Pancreas (tissue), 10 donors: ENCODE measurements around the gene TANC1. TPM values are rescaled to one million over a fixed set of nuclear protein-coding genes. Genes with fewer than 3 reads are reported as not detected.

Experiments
- ATAC-seq, 4 donors: fragments of 200-7000 bp; cut with Tn5 transposase; one replicate each; pipeline versions ENCODE4 v1.8.0 to v1.9.1; 2020; ENCODE audit warnings: mild to moderate bottlenecking in 4 of 4, moderate library complexity in 4 of 4
- DNase-seq, 6 donors: peaks; one replicate each; pipeline ENCODE4 v3.0.0-alpha.2; 2020
- FAIRE-seq: peaks from 2 replicates; lab custom pipeline; 2012; peaks lifted over from hg19 to GRCh38; lab: Jason Lieb, UNC
- H3K27ac ChIP-seq, 4 donors: fragments of 200-600 bp; sonication (generic); 1 replicate in 3 of 4; 2 replicates in 1 of 4; pipeline versions ENCODE4 v1.5.0 to v1.8.0; 2020
- H3K27me3 ChIP-seq, 4 donors: fragments of 200-600 bp; one replicate each; pipeline ENCODE4 v1.8.0; 2021
- H3K36me3 ChIP-seq, 3 donors: fragments of 200-600 bp; sonication (generic) in 1 of 3; one replicate each; pipeline versions ENCODE4 v1.5.0 to v1.8.0; 2020 to 2021
- H3K4me1 ChIP-seq, 3 donors: fragments of 200-600 bp; one replicate each; pipeline ENCODE4 v1.8.0; 2021
- H3K4me3 ChIP-seq, 4 donors: fragments of 200-600 bp; sonication (generic) in 2 of 4; one replicate each; pipeline versions ENCODE4 v1.5.0 to v1.8.0; 2020 to 2021
- H3K9me3 ChIP-seq, 4 donors: fragments of 200-600 bp; one replicate each; pipeline ENCODE4 v1.8.0; 2021
- WGBS, 2 donors: extraction: QIAGEN DNeasy Blood & Tissue Kit; methylation state at CpG; one replicate each; pipeline ENCODE4 v1.1.7; 2013; 5-methylcytosine and 5-hydroxymethylcytosine counted together
- intact Hi-C, 3 donors: fragments of 100-400 bp; cut with DNase I; formaldehyde crosslinking; loops; one replicate each; pipeline versions ENCODE4 v1.11.1 to v1.14.2; 2022
- polyA plus RNA-seq, 2 donors: library from polyadenylated mRNA; stranded (reverse); fragments of 200-250 nt; gene quantifications; one replicate each; pipeline ENCODE4 v1.2.3, GENCODE V29; 2013
- total RNA-seq, 6 donors: library from RNA; stranded (reverse); fragmentation: NEBNext Ultra II Directional in 4 of 6; extraction: Animal tissue kit (Norgen Biotek cat#: 25700) in 4 of 6; gene quantifications; one replicate each; pipeline versions ENCODE4 v1.2.1 to v1.2.4, GENCODE V29; 2021 to 2023
- TF ChIP-seq, protein P1 (sequence below), 4 donors: fragments of 200-600 bp; sonication (generic) in 3 of 4; IDR thresholded peaks; one replicate each; pipeline versions ENCODE4 v1.5.0 to v1.8.0; 2021; ENCODE audit warnings: antibody characterized with exemption in 4 of 4
- donor health status: healthy with polysubstance abuse.
- donor health status: DM: no; HTN: no; CAD: no; lungs with moderate emphysema.
- donor health status: DM: no; HTN: no; CAD: no.
- donor health status: control.
- donor health status: control.
- donor health status: Bipolar disorder and iron deficiency.
- donor health status: DM: yes; HTN: yes; CAD: no.
- donor health status: DM: no; HTN: no; CAD: no.
- donor health status: DM: no; HTN: no; CAD: no.
- donor health status: DM: yes; HTN: yes; CAD: no.

Gene TANC1
- total and polyA plus RNA-seq, 8 donors, result 9.0 to 17.6 (median 10.5) TPM

DNA sequence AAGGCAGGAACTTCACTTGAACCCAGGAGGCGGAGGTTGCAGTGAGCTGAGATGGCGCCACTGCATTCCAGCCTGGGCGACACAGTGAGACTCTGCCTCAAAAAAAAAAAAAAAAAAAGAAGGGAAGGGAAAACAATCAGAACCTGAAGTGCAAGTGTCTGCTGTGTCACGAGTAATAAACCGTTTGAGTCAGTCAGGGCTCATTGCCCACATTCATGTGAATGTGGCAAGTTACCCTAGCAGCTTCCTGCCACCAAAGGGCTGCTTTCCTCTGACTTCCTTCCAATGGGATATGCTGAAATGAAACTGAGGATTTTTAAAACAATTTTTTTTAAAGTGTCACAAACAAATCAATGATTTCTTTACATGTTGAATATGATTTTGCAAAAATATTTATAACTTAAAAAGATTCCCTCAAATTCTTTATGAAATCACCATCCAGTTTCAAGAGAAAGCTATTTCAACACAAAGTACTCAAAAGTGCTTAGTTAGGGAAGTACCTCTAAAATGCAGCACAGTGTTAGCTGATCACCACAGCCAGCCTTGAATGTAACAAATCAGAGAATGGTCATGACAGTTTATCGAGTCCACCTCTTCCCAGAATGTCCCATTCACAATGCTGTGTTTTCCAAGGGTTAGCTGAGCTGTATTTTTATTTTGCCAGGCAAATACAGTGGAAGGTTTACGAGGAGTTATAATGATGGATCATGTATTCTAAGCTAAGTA is 281.7 kb downstream of the TANC1 start:
- FAIRE-seq, result peak; percentile 45
- 61 to 63% methylated on average over 7 of the region's 7 CpGs for WGBS, 2 donors
- Histone ChIP-seq H3K27me3 (no peaks in the 10 kb centered on the region), H3K9me3 (no peaks in the 10 kb centered on the region), H3K4me1 (no peaks in the 10 kb centered on the region), H3K36me3 (peaks cover 0 to 4% (median 0%) of the 10 kb centered on the region in 3 donors), H3K4me3 (no peak overlapping the region), H3K27ac (peak overlapping the region in 2 of 4 donors; percentile 53 to 57)
- peak; percentile 43 to 93 (median 90) for ATAC-seq
- TF ChIP-seq, protein P1, sequence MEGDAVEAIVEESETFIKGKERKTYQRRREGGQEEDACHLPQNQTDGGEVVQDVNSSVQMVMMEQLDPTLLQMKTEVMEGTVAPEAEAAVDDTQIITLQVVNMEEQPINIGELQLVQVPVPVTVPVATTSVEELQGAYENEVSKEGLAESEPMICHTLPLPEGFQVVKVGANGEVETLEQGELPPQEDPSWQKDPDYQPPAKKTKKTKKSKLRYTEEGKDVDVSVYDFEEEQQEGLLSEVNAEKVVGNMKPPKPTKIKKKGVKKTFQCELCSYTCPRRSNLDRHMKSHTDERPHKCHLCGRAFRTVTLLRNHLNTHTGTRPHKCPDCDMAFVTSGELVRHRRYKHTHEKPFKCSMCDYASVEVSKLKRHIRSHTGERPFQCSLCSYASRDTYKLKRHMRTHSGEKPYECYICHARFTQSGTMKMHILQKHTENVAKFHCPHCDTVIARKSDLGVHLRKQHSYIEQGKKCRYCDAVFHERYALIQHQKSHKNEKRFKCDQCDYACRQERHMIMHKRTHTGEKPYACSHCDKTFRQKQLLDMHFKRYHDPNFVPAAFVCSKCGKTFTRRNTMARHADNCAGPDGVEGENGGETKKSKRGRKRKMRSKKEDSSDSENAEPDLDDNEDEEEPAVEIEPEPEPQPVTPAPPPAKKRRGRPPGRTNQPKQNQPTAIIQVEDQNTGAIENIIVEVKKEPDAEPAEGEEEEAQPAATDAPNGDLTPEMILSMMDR (IDR thresholded peaks at IDR 0.05), result no peak
- peak in 3 of 6 donors; percentile 22 to 46 (median 30) for DNase-seq
- intact Hi-C loops, result no loop called here

DNA sequence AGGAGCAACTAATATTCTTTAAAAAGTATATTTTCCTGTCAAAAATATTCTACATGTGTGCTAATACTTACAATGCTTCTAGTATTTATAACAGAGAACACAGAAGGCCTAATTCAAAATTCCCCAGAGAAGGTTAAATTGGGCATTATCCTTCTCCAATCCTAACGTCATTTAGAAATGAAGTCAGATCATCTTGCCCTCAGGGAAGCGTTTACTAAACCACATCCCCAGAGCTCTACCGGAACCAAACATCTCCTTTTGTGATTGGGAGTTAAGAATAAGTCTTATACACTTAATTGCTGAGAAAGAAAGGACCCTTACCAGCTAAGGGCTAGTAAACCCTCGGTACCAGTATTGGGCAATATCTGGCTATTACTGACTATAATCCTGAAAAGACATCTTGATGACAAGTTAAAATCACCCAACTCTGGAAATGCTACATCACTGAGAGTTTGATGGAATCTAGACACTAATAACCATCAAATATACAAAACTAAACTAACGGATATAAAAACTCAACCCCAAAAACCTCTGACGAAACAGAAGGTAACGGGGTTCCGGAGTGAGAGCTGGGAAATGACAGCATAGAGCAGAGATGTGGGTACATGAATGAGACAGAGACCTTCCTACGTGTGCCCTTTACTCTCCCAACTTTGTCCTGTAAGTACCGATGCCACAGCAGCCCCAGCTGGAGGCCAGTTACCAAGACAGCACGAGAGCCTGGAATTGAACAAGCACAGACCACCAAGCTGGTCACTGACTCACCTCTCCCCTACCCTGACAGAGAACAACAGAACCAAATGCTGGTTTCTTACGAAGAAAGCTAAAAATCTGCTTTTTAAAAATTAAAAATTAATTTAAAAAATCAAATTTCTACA is 283.1 kb downstream of the TANC1 start:
- 91 to 93% methylated on average over 12 of the region's 12 CpGs for WGBS, 2 donors
- Histone ChIP-seq H3K27me3 (no peaks in the 10 kb centered on the region), H3K9me3 (no peaks in the 10 kb centered on the region), H3K4me3 (no peak overlapping the region), H3K4me1 (no peaks in the 10 kb centered on the region), H3K36me3 (peaks cover 0 to 4% (median 0%) of the 10 kb centered on the region in 3 donors), H3K27ac (no peak overlapping the region)
- FAIRE-seq, result no peak
- DNase-seq, result no peak
- TF ChIP-seq, protein P1 (IDR thresholded peaks at IDR 0.05), result no peak
- intact Hi-C loops, result no loop called here
- ATAC-seq, result no peak

DNA sequence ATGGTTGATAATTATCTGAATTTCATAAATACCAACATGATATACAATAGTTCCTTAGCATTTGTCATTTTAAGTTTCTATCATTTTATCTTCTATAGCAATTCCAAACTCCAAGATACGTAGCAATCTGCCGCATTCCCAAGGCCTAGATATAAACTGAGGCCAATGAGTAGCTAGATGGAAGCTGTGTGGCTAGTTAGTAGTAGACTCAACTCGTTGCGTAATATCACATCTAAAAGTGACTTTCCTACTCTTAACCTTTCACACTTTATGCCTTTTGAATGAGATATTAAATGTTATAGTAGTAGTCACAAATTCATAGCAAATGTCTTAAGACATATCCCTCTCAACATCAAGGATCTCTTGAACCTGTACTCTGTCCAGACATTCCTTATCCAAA is 284.5 kb downstream of the TANC1 start:
- H3K4me3 ChIP-seq, result no peak overlapping the region
- no peaks in the 10 kb centered on the region for H3K9me3 ChIP-seq
- no peak for ATAC-seq
- peaks cover 0 to 4% (median 0%) of the 10 kb centered on the region in 3 donors for H3K36me3 ChIP-seq
- intact Hi-C loops, result no loop called here
- H3K27ac ChIP-seq, result no peak overlapping the region
- TF ChIP-seq, protein P1 (IDR thresholded peaks at IDR 0.05), result no peak
- FAIRE-seq, result no peak
- no peak for DNase-seq
- H3K4me1 ChIP-seq, result no peaks in the 10 kb centered on the region
- no peaks in the 10 kb centered on the region for H3K27me3 ChIP-seq
- WGBS, 2 donors, result 95 to 97% methylated on average over 4 of the region's 4 CpGs

DNA sequence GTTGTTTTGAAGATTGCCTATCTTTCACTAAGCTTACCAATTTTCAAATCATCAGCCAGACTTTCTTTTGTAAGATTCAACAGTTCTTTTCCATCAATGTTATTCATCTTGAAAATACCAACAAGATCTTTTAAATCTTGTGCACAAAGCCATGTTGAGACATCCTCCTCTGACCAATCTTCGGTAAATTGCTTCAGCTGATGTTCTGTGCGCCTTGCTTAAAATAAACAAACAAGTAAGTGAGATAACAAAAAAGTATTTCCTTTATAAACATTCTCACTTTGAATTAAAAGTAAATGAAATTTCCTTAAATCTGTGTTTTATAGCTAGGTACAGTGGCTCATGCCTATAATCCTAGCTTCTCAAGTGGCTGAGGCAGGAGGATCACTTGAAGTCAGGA is 287.7 kb downstream of the TANC1 start:
- H3K27ac ChIP-seq, result no peak overlapping the region
- FAIRE-seq, result no peak
- H3K4me3 ChIP-seq, result no peak overlapping the region
- H3K9me3 ChIP-seq, result no peaks in the 10 kb centered on the region
- intact Hi-C loops, result no loop called here
- no peaks in the 10 kb centered on the region for H3K27me3 ChIP-seq
- TF ChIP-seq, protein P1 (IDR thresholded peaks at IDR 0.05), result no peak
- 37 to 65% methylated on average over 2 of the region's 2 CpGs for WGBS, 2 donors
- H3K4me1 ChIP-seq, result no peaks in the 10 kb centered on the region
- no peak for DNase-seq
- peaks cover 0 to 4% (median 0%) of the 10 kb centered on the region in 3 donors for H3K36me3 ChIP-seq
- no peak for ATAC-seq
